Measurements from ENCODE around the gene CD80.
"Not testable (repeated sequence)": the region's sequence is repeated elsewhere in the genome, so short reads cannot be mapped to it uniquely, and the experiment has no call there.

CD80 gene

GRCh38 chr3:119571230-119571629 is 11.8 kb upstream of the CD80 start:
- no peak for DNase-seq (ENCODE audit: low read depth)
- no peak for TF ChIP-seq CTCF (IDR thresholded peaks at IDR 0.05; ENCODE audit: control insufficient read depth, extremely low read depth, insufficient read depth)
- H3K4me3 ChIP-seq (ENCODE audit: low read depth, low read length), result no peak overlapping the region

GRCh38 chr3:119570229-119570628 is 10.8 kb upstream of the CD80 start:
- H3K4me3 ChIP-seq (ENCODE audit: low read depth, low read length), result no peak overlapping the region
- no peak for DNase-seq (ENCODE audit: low read depth)
- no peak for TF ChIP-seq CTCF (IDR thresholded peaks at IDR 0.05; ENCODE audit: control insufficient read depth, extremely low read depth, insufficient read depth)

- H3K4me3 ChIP-seq (ENCODE audit: low read depth, low read length), result no peak overlapping the region
- no peak for DNase-seq (ENCODE audit: low read depth)
- TF ChIP-seq CTCF (IDR thresholded peaks at IDR 0.05; ENCODE audit: control insufficient read depth, extremely low read depth, insufficient read depth), result no peak
These were observed 9.7 kb upstream of the CD80 start for GRCh38 chr3:119569156-119569555.

- H3K4me3 ChIP-seq (ENCODE audit: low read depth, low read length); DNase-seq (ENCODE audit: low read depth): not testable (repeated sequence)
These were observed 3.9 kb upstream of the CD80 start for GRCh38 chr3:119563334-119563733.

GRCh38 chr3:119562307-119562961 is 3.0 kb upstream of the CD80 start:
- H3K4me3 ChIP-seq (ENCODE audit: low read depth, low read length), result no peak overlapping the region
- TF ChIP-seq CTCF (IDR thresholded peaks at IDR 0.05; ENCODE audit: control insufficient read depth, extremely low read depth, insufficient read depth), result no peak
- DNase-seq (ENCODE audit: low read depth), result no peak

- no peak for TF ChIP-seq CTCF (IDR thresholded peaks at IDR 0.05; ENCODE audit: control insufficient read depth, extremely low read depth, insufficient read depth)
- no peak overlapping the region for H3K4me3 ChIP-seq (ENCODE audit: low read depth, low read length)
- DNase-seq (ENCODE audit: low read depth), result no peak
These were observed 746 bp upstream of the CD80 start for GRCh38 chr3:119560160-119560559.

GRCh38 chr3:119558626-119559317 is 642 bp downstream of the CD80 start:
- TF ChIP-seq CTCF (IDR thresholded peaks at IDR 0.05; ENCODE audit: control insufficient read depth, extremely low read depth, insufficient read depth), result no peak
- H3K4me3 ChIP-seq (ENCODE audit: low read depth, low read length), result no peak overlapping the region
- no peak for DNase-seq (ENCODE audit: low read depth)

Data from LNCaP clone FGC (cell line).